GM12878 (cell line): ENCODE measurements around the gene CAND1. TPM values are rescaled to one million over a fixed set of nuclear protein-coding genes. Genes with fewer than 3 reads are reported as not detected.

Source experiments
- ATAC-seq: fragments of 200-7000 bp; cut with Tn5 transposase; 3 replicates; pipeline ENCODE4 v1.9.1; 2020; ENCODE audit warnings: mild to moderate bottlenecking, moderate library complexity
- BruUV-seq: library from RNA; stranded (reverse); fragments of 400-500 nt; replicated peaks from 2 replicates; lab custom pipeline; 2021; lab: Mats Ljungman, UMichigan
- CTCF ChIA-PET: fragments of 300-600 bp; sonication (Branson Sonifier 250); formaldehyde crosslinking; extraction: SDS; loops from one replicate; lab custom pipeline; 2021; ENCODE audit warnings: inconsistent platforms; lab: Yijun Ruan, JAX
- POLR2A ChIA-PET: fragments of 350-600 bp; formaldehyde crosslinking; extraction: SDS; loops from one replicate; lab custom pipeline; 2021; ENCODE audit warnings: inconsistent platforms; lab: Charles Lee
- RAD21 ChIA-PET: fragments of 300-600 bp; sonication (Branson Sonifier 250); formaldehyde crosslinking; loops from one replicate; lab custom pipeline; 2023; ENCODE audit warnings: antibody characterized with exemption; ENCODE audit not compliant: unreplicated experiment; lab: Charles Lee
- SMC1A ChIA-PET: fragments of 300-600 bp; sonication (Branson Sonifier 250); formaldehyde crosslinking; loops from one replicate; lab custom pipeline; 2023; ENCODE audit not compliant: unreplicated experiment, uncharacterized antibody; lab: Charles Lee
- DNase-seq: peaks from one replicate; pipeline ENCODE4 v3.0.0-alpha.2; 2011; ENCODE audit warnings: low read depth, low spot score
- FAIRE-seq: peaks from 3 replicates; lab custom pipeline; 2011; peaks lifted over from hg19 to GRCh38; lab: Jason Lieb, UNC
- H2AFZ ChIP-seq: 2 replicates; pipeline ENCODE4 v1.6.0; 2011; ENCODE audit warnings: low read depth, low read length, control low read depth; ENCODE audit not compliant: control insufficient read depth
- H3K27ac ChIP-seq: 2 replicates; pipeline ENCODE4 v1.5.1; 2011; ENCODE audit warnings: control low read depth; ENCODE audit not compliant: control insufficient read depth, insufficient read depth
- H3K27me3 ChIP-seq, 2 experiments: replicated peaks in 1 of 2; 2 replicates each; pipeline versions ENCODE4 v1.6.0 to v1.6.1; 2011; ENCODE audit warnings: low read length in 1 of 2; ENCODE audit not compliant: control insufficient read depth in 2 of 2, insufficient read depth in 2 of 2
- H3K36me3 ChIP-seq, 2 experiments: 2 replicates each; pipeline ENCODE4 v1.5.1; 2011; ENCODE audit warnings: low read length in 1 of 2; ENCODE audit not compliant: control insufficient read depth in 2 of 2, insufficient read depth in 2 of 2
- H3K4me1 ChIP-seq: 2 replicates; pipeline ENCODE4 v1.6.1; 2011; ENCODE audit warnings: mild to moderate bottlenecking, low read length, moderate library complexity, mixed read lengths; ENCODE audit not compliant: control insufficient read depth, insufficient read depth
- H3K4me2 ChIP-seq: 2 replicates; pipeline ENCODE4 v1.6.0; 2011; ENCODE audit warnings: control low read depth; ENCODE audit not compliant: control insufficient read depth, insufficient read depth
- H3K4me3 ChIP-seq: fragments of 200-600 bp; sonication (generic); 2 replicates; pipeline ENCODE4 v1.5.1; 2016
- H3K79me2 ChIP-seq: 2 replicates; pipeline ENCODE4 v1.6.0; 2011; ENCODE audit warnings: low read length; ENCODE audit not compliant: control insufficient read depth, insufficient read depth
- H3K9ac ChIP-seq: 2 replicates; pipeline ENCODE4 v1.8.0; 2011; ENCODE audit warnings: low read length, control low read depth, mixed read lengths; ENCODE audit not compliant: control insufficient read depth, insufficient read depth
- H3K9me3 ChIP-seq: replicated peaks from 3 replicates; pipeline ENCODE4 v1.5.1; 2011; ENCODE audit warnings: mild to moderate bottlenecking, low read length; ENCODE audit not compliant: control insufficient read depth, insufficient read depth
- H4K20me1 ChIP-seq: 2 replicates; pipeline ENCODE4 v1.6.0; 2011; ENCODE audit not compliant: control insufficient read depth, insufficient read depth
- POU2F2 ChIP-seq: IDR thresholded peaks from 3 replicates; pipeline ENCODE4 v1.6.1; 2011; ENCODE audit warnings: low read depth, mild to moderate bottlenecking, low read length, borderline replicate concordance
- RCOR1 ChIP-seq: conservative IDR thresholded peaks from 2 replicates; pipeline ENCODE4 v1.6.1; 2012; ENCODE audit warnings: low read depth, low read length, improper control_type of control experiment
- SREBF1 ChIP-seq: IDR thresholded peaks from 2 replicates; pipeline ENCODE4 v1.6.1; 2012; ENCODE audit warnings: mild to moderate bottlenecking, low read length
- STAT1 ChIP-seq: fragments of 450-650 bp; conservative IDR thresholded peaks from 2 replicates; pipeline ENCODE4 v1.6.1; 2014; ENCODE audit warnings: antibody characterized with exemption, mild to moderate bottlenecking
- TBL1XR1 ChIP-seq: IDR thresholded peaks from 2 replicates; pipeline ENCODE4 v1.6.1; 2012; ENCODE audit warnings: low read depth, low read length, improper control_type of control experiment
- ZBED1 ChIP-seq: IDR thresholded peaks from 2 replicates; pipeline ENCODE4 v1.6.1; 2016; ENCODE audit warnings: borderline replicate concordance
- ZNF384 ChIP-seq: IDR thresholded peaks from 2 replicates; pipeline ENCODE4 v1.6.1; 2012; ENCODE audit warnings: low read depth, mild to moderate bottlenecking, low read length, improper control_type of control experiment, borderline replicate concordance
- WGBS: methylation state at CpG from one replicate; pipeline ENCODE4 v1.1.6; 2016; ENCODE audit warnings: low lambda C conversion rate; ENCODE audit not compliant: insufficient replicate concordance, insufficient coverage; ENCODE audit errors: missing lambda C conversion rate; 5-methylcytosine and 5-hydroxymethylcytosine counted together
- in situ Hi-C: fragments of 300-500 bp; cut with MboI; formaldehyde crosslinking; loops from 9 replicates; pipeline ENCODE4 v1.14.3; 2018; ENCODE audit warnings: mixed read lengths
- intact Hi-C: fragments of 100-400 bp; cut with micrococcal nuclease; formaldehyde crosslinking; loops from one replicate; pipeline ENCODE4 v1.14.2; 2022; ENCODE audit not compliant: unreplicated experiment
- polyA plus RNA-seq, 11 experiments: library from polyadenylated mRNA; depleted of rRNA in 4 of 11; unstranded in 6 of 11; stranded (reverse) in 5 of 11; fragments of >200 nt; fragmentation: Nextera tagmentation in 4 of 11; fragmentation: Illumina TruSeq in 1 of 11; extraction: Ambion mirVana in 4 of 11; extraction: Trizol in 1 of 11; gene quantifications; 1 replicate in 1 of 11; 2 replicates in 10 of 11; pipeline versions ENCODE4 v1.2.1 to v1.2.3, GENCODE V29; 2011 to 2016; ENCODE audit warnings: inconsistent platforms in 2 of 11, missing spikeins in 2 of 11, low read depth in 1 of 11
- total RNA-seq, 4 experiments: library from RNA; depleted of rRNA in 3 of 4; stranded (reverse); fragments of >200 nt in 3 of 4; fragmentation: Illumina TruSeq in 1 of 4; extraction: Trizol in 1 of 4; gene quantifications; 2 replicates each; pipeline versions ENCODE4 v1.2.1 to v1.2.3, GENCODE V29; 2013 to 2021
- TF ChIP-seq, protein P1 (sequence below): fragments of 450-650 bp; IDR thresholded peaks from 2 replicates; pipeline ENCODE4 v1.6.1; 2017; ENCODE audit warnings: mild to moderate bottlenecking, moderate library complexity

CAND1 gene
- total and polyA plus RNA-seq, 10 of the 15 experiments (the other 5 are each of a cell fraction or from before 2014, with no cell fraction given): 34.5 to 213 (median 96.0) TPM

GRCh38 chr12:67354966-67355365 lies 85.8 kb downstream of the CAND1 start:
- Histone ChIP-seq H3K4me2 (no peak overlapping the region), H3K9me3 (no peaks in the 10 kb centered on the region), H3K27ac (no peak overlapping the region), H3K4me1 (no peaks in the 10 kb centered on the region), H2AFZ (no peak overlapping the region), H3K9ac (no peak overlapping the region), H4K20me1 (no peaks in the 10 kb centered on the region), H3K27me3 (no peaks in the 10 kb centered on the region), H3K36me3 (no peaks in the 10 kb centered on the region), H3K79me2 (no peaks in the 10 kb centered on the region), H3K4me3 (no peak overlapping the region)
- ATAC-seq: no peak
- intact Hi-C loops: loop anchor here (10.0 kb wide), 1 partner anchor 300 kb away; no protein-coding TSS in a partner anchor
- FAIRE-seq: no peak
- POLR2A ChIA-PET: no interaction called here
- TF ChIP-seq ZBED1: no peak
- TF ChIP-seq, protein P1, sequence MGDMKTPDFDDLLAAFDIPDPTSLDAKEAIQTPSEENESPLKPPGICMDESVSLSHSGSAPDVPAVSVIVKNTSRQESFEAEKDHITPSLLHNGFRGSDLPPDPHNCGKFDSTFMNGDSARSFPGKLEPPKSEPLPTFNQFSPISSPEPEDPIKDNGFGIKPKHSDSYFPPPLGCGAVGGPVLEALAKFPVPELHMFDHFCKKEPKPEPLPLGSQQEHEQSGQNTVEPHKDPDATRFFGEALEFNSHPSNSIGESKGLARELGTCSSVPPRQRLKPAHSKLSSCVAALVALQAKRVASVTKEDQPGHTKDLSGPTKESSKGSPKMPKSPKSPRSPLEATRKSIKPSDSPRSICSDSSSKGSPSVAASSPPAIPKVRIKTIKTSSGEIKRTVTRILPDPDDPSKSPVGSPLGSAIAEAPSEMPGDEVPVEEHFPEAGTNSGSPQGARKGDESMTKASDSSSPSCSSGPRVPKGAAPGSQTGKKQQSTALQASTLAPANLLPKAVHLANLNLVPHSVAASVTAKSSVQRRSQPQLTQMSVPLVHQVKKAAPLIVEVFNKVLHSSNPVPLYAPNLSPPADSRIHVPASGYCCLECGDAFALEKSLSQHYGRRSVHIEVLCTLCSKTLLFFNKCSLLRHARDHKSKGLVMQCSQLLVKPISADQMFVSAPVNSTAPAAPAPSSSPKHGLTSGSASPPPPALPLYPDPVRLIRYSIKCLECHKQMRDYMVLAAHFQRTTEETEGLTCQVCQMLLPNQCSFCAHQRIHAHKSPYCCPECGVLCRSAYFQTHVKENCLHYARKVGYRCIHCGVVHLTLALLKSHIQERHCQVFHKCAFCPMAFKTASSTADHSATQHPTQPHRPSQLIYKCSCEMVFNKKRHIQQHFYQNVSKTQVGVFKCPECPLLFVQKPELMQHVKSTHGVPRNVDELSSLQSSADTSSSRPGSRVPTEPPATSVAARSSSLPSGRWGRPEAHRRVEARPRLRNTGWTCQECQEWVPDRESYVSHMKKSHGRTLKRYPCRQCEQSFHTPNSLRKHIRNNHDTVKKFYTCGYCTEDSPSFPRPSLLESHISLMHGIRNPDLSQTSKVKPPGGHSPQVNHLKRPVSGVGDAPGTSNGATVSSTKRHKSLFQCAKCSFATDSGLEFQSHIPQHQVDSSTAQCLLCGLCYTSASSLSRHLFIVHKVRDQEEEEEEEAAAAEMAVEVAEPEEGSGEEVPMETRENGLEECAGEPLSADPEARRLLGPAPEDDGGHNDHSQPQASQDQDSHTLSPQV: no peak
- TF ChIP-seq SREBF1: no peak
- no peak for TF ChIP-seq TBL1XR1
- no peak for TF ChIP-seq ZNF384
- TF ChIP-seq RCOR1: no peak
- no peak for TF ChIP-seq POU2F2
- no peak for TF ChIP-seq STAT1
- BruUV-seq: no TSS peak
- CTCF ChIA-PET: interaction anchor here (0.7 to 7.6 kb wide), 13 partner anchors 9 to 868 kb away, joined by 3 to 115 read pairs (median 3); no protein-coding TSS in a partner anchor
- 81% methylated on average over 1 of the region's 1 CpG for WGBS
- in situ Hi-C loops: loop anchor here (5.0 kb wide), 1 partner anchor 587 kb away; no protein-coding TSS in a partner anchor
- RAD21 ChIA-PET: interaction anchor here (0.7 to 6.5 kb wide), 5 partner anchors 9 to 686 kb away, joined by 3 to 63 read pairs (median 5); no protein-coding TSS in a partner anchor
- no peak for DNase-seq
- SMC1A ChIA-PET: interaction anchor here (0.7 to 5.9 kb wide), 10 partner anchors 9 to 803 kb away, joined by 3 to 77 read pairs (median 3); no protein-coding TSS in a partner anchor
